ENCODE measurements around the gene CIB1. TPM values are rescaled to one million over a fixed set of nuclear protein-coding genes. Genes with fewer than 3 reads are reported as not detected.
"Not testable (repeated sequence)": the region's sequence is repeated elsewhere in the genome, so short reads cannot be mapped to it uniquely, and the experiment has no call there.

CIB1 gene
- total and polyA plus RNA-seq, 2 donors from 2014 or later = 158 to 321 TPM

- Histone ChIP-seq H3K4me1 (ENCODE audit: control insufficient read depth in 2 of 3, insufficient read depth in 2 of 3, low read depth in 1 of 3, low read length in 3 of 3) (peaks cover 0 to 43% (median 26%) of the 10 kb centered on the region in 3 donors), H3K4me3 (ENCODE audit: low read length in 3 of 3) (no peak overlapping the region), H3K27ac (ENCODE audit: low read depth in 2 of 2, low read length in 2 of 2) (peak overlapping the region; percentile 75 to 79), H3K36me3 (ENCODE audit: control insufficient read depth in 2 of 3, insufficient read depth in 3 of 3, low read length in 3 of 3) (no peaks in the 10 kb centered on the region), H3K9me3 (ENCODE audit: control insufficient read depth in 2 of 3, insufficient read depth in 1 of 3, low read length in 3 of 3) (no peaks in the 10 kb centered on the region), H3K27me3 (ENCODE audit: control insufficient read depth, insufficient read depth, low read length) (no peaks in the 10 kb centered on the region), H3K9ac (ENCODE audit: low read length in 3 of 3) (no peak overlapping the region)
- FAIRE-seq (no peak), DNase-seq (peak in 1 of 5 donors; percentile 87)
- no peak for TF ChIP-seq CTCF (IDR thresholded peaks at IDR 0.05; ENCODE audit: borderline replicate concordance, extremely low read depth, insufficient read depth)
- intact Hi-C loops (cut with DNase I) = no loop called here
Measured at GRCh38 chr15:90190606-90191343, 43.0 kb downstream of the CIB1 start.

DNA sequence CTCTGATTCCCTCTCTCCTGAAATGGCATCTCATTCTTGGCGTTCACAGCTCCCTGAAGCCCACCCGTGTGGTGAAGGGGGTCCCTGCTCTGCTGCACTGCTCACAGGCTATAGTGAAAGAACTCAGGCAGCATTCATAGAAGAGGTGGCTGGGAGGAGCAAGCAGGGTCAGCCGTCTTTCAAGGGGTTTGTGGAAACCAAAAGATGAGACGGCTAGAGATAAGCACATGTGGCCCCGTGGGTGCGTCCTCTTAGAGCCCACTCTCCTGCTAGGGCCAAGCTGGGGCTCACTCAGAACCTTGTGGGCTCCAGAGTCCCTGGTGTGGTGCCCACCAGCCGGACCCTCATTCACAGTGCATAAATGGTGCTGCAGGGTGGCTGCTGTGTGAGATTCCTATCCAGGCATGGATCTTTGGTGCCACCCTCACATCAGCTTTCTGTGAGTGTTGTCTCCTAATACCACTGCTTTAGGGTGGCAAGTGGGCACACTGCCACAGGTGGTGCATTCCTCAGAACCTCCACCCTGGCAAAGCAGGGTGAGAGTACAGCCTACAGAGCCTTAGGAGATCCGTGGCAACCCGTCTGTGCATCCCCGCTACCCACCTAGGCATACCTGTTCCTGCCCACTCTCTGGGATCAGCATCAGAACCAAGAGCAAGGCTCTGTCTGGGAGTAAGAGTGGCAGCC lies 43.8 kb downstream of the CIB1 start:
- H3K27ac ChIP-seq (ENCODE audit: low read depth in 2 of 2, low read length in 2 of 2) = peak overlapping the region; percentile 34 to 53
- no peak overlapping the region for H3K4me3 ChIP-seq (ENCODE audit: low read length in 3 of 3)
- DNase-seq = peak in 1 of 5 donors; percentile 61
- no peaks in the 10 kb centered on the region for H3K9me3 ChIP-seq (ENCODE audit: control insufficient read depth in 2 of 3, insufficient read depth in 1 of 3, low read length in 3 of 3)
- H3K36me3 ChIP-seq (ENCODE audit: control insufficient read depth in 2 of 3, insufficient read depth in 3 of 3, low read length in 3 of 3) = no peaks in the 10 kb centered on the region
- intact Hi-C loops (cut with DNase I) = no loop called here
- no peak for TF ChIP-seq CTCF (IDR thresholded peaks at IDR 0.05; ENCODE audit: borderline replicate concordance, extremely low read depth, insufficient read depth)
- H3K9ac ChIP-seq (ENCODE audit: low read length in 3 of 3) = no peak overlapping the region
- FAIRE-seq = no peak
- no peaks in the 10 kb centered on the region for H3K27me3 ChIP-seq (ENCODE audit: control insufficient read depth, insufficient read depth, low read length)
- peaks cover 0 to 43% (median 26%) of the 10 kb centered on the region in 3 donors for H3K4me1 ChIP-seq (ENCODE audit: control insufficient read depth in 2 of 3, insufficient read depth in 2 of 3, low read depth in 1 of 3, low read length in 3 of 3)

- peak overlapping the region in 1 of 2 donors; percentile 53 for H3K27ac ChIP-seq (ENCODE audit: low read depth in 2 of 2, low read length in 2 of 2)
- intact Hi-C loops (cut with DNase I) = no loop called here
- peaks cover 0 to 47% (median 29%) of the 10 kb centered on the region in 3 donors for H3K4me1 ChIP-seq (ENCODE audit: control insufficient read depth in 2 of 3, insufficient read depth in 2 of 3, low read depth in 1 of 3, low read length in 3 of 3)
- H3K9ac ChIP-seq (ENCODE audit: low read length in 3 of 3) = no peak overlapping the region
- TF ChIP-seq CTCF (IDR thresholded peaks at IDR 0.05; ENCODE audit: borderline replicate concordance, extremely low read depth, insufficient read depth) = no peak
- H3K27me3 ChIP-seq (ENCODE audit: control insufficient read depth, insufficient read depth, low read length) = no peaks in the 10 kb centered on the region
- FAIRE-seq (no peak), DNase-seq (no peak)
- no peaks in the 10 kb centered on the region for H3K9me3 ChIP-seq (ENCODE audit: control insufficient read depth in 2 of 3, insufficient read depth in 1 of 3, low read length in 3 of 3)
- no peak overlapping the region for H3K4me3 ChIP-seq (ENCODE audit: low read length in 3 of 3)
- no peaks in the 10 kb centered on the region for H3K36me3 ChIP-seq (ENCODE audit: control insufficient read depth in 2 of 3, insufficient read depth in 3 of 3, low read length in 3 of 3)
Measured at GRCh38 chr15:90188914-90189748, 44.6 kb downstream of the CIB1 start.

DNA sequence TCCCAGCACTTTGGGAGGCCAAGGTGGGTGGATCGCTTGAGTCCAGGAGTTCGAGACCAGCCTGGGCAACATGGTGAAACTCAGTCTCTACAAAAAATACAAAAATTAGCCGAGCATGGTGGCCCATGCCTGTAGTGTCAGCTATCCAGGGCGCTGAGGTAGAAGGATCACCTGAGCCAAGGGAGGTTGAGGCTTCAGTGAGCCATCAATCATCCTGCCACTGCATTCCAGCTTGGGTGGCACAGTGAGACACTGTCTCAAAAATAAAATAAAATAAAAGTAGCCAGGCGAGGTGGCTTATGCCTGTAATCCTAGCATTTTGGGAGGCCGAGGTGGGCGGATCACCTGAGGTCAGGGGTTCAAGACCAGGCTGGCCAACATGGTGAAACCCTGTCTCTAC lies 45.7 kb downstream of the CIB1 start:
- H3K27me3 ChIP-seq (ENCODE audit: control insufficient read depth, insufficient read depth, low read length); H3K4me3 ChIP-seq (ENCODE audit: low read length in 3 of 3); H3K9me3 ChIP-seq (ENCODE audit: control insufficient read depth in 2 of 3, insufficient read depth in 1 of 3, low read length in 3 of 3); H3K36me3 ChIP-seq (ENCODE audit: control insufficient read depth in 2 of 3, insufficient read depth in 3 of 3, low read length in 3 of 3); FAIRE-seq; H3K27ac ChIP-seq (ENCODE audit: low read depth in 2 of 2, low read length in 2 of 2); DNase-seq; intact Hi-C loops (cut with DNase I); H3K9ac ChIP-seq (ENCODE audit: low read length in 3 of 3): not testable (repeated sequence)
- peaks cover 0 to 43% (median 26%) of the 10 kb centered on the region in 3 donors for H3K4me1 ChIP-seq (ENCODE audit: control insufficient read depth in 2 of 3, insufficient read depth in 2 of 3, low read depth in 1 of 3, low read length in 3 of 3)
